HL-60 (cell line): ENCODE data around the gene SLC6A6.

ENCODE experiments used
- TF ChIP-seq, protein P1 (sequence below): IDR thresholded peaks from 2 replicates; pipeline ENCODE4 v1.6.1; 2012; ENCODE audit warnings: low read depth; ENCODE audit not compliant: insufficient replicate concordance
- TF ChIP-seq, protein P2 (sequence below): IDR thresholded peaks from one replicate; pipeline ENCODE4 v1.5.1; 2011; ENCODE audit warnings: low read length, control low read depth, inconsistent platforms; ENCODE audit not compliant: insufficient read depth

- TF ChIP-seq, protein P1, sequence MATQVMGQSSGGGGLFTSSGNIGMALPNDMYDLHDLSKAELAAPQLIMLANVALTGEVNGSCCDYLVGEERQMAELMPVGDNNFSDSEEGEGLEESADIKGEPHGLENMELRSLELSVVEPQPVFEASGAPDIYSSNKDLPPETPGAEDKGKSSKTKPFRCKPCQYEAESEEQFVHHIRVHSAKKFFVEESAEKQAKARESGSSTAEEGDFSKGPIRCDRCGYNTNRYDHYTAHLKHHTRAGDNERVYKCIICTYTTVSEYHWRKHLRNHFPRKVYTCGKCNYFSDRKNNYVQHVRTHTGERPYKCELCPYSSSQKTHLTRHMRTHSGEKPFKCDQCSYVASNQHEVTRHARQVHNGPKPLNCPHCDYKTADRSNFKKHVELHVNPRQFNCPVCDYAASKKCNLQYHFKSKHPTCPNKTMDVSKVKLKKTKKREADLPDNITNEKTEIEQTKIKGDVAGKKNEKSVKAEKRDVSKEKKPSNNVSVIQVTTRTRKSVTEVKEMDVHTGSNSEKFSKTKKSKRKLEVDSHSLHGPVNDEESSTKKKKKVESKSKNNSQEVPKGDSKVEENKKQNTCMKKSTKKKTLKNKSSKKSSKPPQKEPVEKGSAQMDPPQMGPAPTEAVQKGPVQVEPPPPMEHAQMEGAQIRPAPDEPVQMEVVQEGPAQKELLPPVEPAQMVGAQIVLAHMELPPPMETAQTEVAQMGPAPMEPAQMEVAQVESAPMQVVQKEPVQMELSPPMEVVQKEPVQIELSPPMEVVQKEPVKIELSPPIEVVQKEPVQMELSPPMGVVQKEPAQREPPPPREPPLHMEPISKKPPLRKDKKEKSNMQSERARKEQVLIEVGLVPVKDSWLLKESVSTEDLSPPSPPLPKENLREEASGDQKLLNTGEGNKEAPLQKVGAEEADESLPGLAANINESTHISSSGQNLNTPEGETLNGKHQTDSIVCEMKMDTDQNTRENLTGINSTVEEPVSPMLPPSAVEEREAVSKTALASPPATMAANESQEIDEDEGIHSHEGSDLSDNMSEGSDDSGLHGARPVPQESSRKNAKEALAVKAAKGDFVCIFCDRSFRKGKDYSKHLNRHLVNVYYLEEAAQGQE, result no peak
- TF ChIP-seq, protein P2, sequence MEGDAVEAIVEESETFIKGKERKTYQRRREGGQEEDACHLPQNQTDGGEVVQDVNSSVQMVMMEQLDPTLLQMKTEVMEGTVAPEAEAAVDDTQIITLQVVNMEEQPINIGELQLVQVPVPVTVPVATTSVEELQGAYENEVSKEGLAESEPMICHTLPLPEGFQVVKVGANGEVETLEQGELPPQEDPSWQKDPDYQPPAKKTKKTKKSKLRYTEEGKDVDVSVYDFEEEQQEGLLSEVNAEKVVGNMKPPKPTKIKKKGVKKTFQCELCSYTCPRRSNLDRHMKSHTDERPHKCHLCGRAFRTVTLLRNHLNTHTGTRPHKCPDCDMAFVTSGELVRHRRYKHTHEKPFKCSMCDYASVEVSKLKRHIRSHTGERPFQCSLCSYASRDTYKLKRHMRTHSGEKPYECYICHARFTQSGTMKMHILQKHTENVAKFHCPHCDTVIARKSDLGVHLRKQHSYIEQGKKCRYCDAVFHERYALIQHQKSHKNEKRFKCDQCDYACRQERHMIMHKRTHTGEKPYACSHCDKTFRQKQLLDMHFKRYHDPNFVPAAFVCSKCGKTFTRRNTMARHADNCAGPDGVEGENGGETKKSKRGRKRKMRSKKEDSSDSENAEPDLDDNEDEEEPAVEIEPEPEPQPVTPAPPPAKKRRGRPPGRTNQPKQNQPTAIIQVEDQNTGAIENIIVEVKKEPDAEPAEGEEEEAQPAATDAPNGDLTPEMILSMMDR, result no peak
These were observed 117.7 kb downstream of the SLC6A6 start for GRCh38 chr3:14520149-14520548.
